Left lung (tissue), 10 donors: ENCODE results near the gene CFAP251. TPM values are rescaled to one million over a fixed set of nuclear protein-coding genes. Genes with fewer than 3 reads are reported as not detected.

Experiments
- ATAC-seq: fragments of 200-7000 bp; cut with Tn5 transposase; one replicate; pipeline ENCODE4 v1.9.1; 2020; ENCODE audit warnings: moderate library complexity
- DNase-seq, 4 donors: peaks; one replicate each; pipeline ENCODE4 v3.0.0-alpha.2; 2013 to 2020
- H3K27ac ChIP-seq, 2 donors: fragments of 200-600 bp; sonication (generic) in 1 of 2; one replicate each; pipeline versions ENCODE4 v1.5.0 to v1.8.0; 2020 to 2021
- H3K27me3 ChIP-seq, 2 donors: fragments of 200-600 bp; sonication (generic) in 1 of 2; one replicate each; pipeline versions ENCODE4 v1.5.0 to v1.8.0; 2020 to 2021
- H3K36me3 ChIP-seq, 2 donors: fragments of 200-600 bp; sonication (generic) in 1 of 2; one replicate each; pipeline versions ENCODE4 v1.5.0 to v1.8.0; 2020 to 2021
- H3K4me1 ChIP-seq, 2 donors: fragments of 200-600 bp; one replicate each; pipeline ENCODE4 v1.8.0; 2021
- H3K4me3 ChIP-seq, 2 donors: fragments of 200-600 bp; sonication (generic) in 1 of 2; one replicate each; pipeline versions ENCODE4 v1.5.0 to v1.8.0; 2020 to 2021; ENCODE audit warnings: mild to moderate bottlenecking in 1 of 2
- H3K9me3 ChIP-seq, 2 donors: fragments of 200-600 bp; sonication (generic) in 1 of 2; one replicate each; pipeline versions ENCODE4 v1.5.0 to v1.8.0; 2020 to 2021
- CTCF ChIP-seq, 2 donors: fragments of 200-600 bp; sonication (generic) in 1 of 2; IDR thresholded peaks; one replicate each; pipeline versions ENCODE4 v1.5.0 to v1.8.0; 2021; ENCODE audit warnings: antibody characterized with exemption in 2 of 2
- intact Hi-C, 2 donors: fragments of 100-400 bp; cut with DNase I; formaldehyde crosslinking; loops; one replicate each; pipeline versions ENCODE4 v1.11.2 to v1.14.2; 2022
- polyA plus RNA-seq, 6 donors: library from polyadenylated mRNA; unstranded; fragments of 120-200 nt; gene quantifications; one replicate each; pipeline ENCODE4 v1.2.1, GENCODE V29; 2013; ENCODE audit not compliant: insufficient read length in 6 of 6
- total RNA-seq, 2 donors: library from RNA; stranded (reverse); fragmentation: NEBNext Ultra II Directional; extraction: Animal tissue kit (Norgen Biotek cat#: 25700); gene quantifications; one replicate each; pipeline ENCODE4 v1.2.1, GENCODE V29; 2021
- donor health status: DM: no; HTN: yes; CAD: no.
- donor health status: DM: no; HTN: no; CAD: no.

The CFAP251 gene
- total and polyA plus RNA-seq, 8 donors = 3.9 to 13.3 (median 9.4) TPM

- H3K27ac ChIP-seq = no peak overlapping the region
- no peaks in the 10 kb centered on the region for H3K9me3 ChIP-seq
- intact Hi-C loops = no loop called here
- peaks cover 0 to 8% of the 10 kb centered on the region in 2 donors for H3K27me3 ChIP-seq
- ATAC-seq = no peak
- DNase-seq = no peak
- peaks cover 0 to under 1% of the 10 kb centered on the region in 2 donors for H3K4me1 ChIP-seq
- TF ChIP-seq CTCF (IDR thresholded peaks at IDR 0.05) = no peak
- H3K36me3 ChIP-seq = no peaks in the 10 kb centered on the region
- no peak overlapping the region for H3K4me3 ChIP-seq
Observed at GRCh38 chr12:122009741-122010140, 91.3 kb downstream of the CFAP251 start.

- Histone ChIP-seq H3K27me3 (no peaks in the 10 kb centered on the region), H3K4me3 (no peak overlapping the region), H3K9me3 (no peaks in the 10 kb centered on the region), H3K36me3 (no peaks in the 10 kb centered on the region), H3K4me1 (no peaks in the 10 kb centered on the region), H3K27ac (no peak overlapping the region)
- TF ChIP-seq CTCF (IDR thresholded peaks at IDR 0.05) = no peak
- no peak for ATAC-seq
- intact Hi-C loops = no loop called here
- DNase-seq = no peak
Observed at GRCh38 chr12:122012184-122012583, 93.8 kb downstream of the CFAP251 start.

- DNase-seq (no peak), ATAC-seq (no peak)
- Histone ChIP-seq H3K36me3 (no peaks in the 10 kb centered on the region), H3K27me3 (no peaks in the 10 kb centered on the region), H3K9me3 (peaks cover 0 to under 1% of the 10 kb centered on the region in 2 donors), H3K4me1 (no peaks in the 10 kb centered on the region), H3K27ac (no peak overlapping the region), H3K4me3 (no peak overlapping the region)
- intact Hi-C loops = no loop called here
- no peak for TF ChIP-seq CTCF (IDR thresholded peaks at IDR 0.05)
Observed at GRCh38 chr12:122013136-122013535, 94.7 kb downstream of the CFAP251 start.

GRCh38 chr12:122013791-122014590, 95.6 kb downstream of the CFAP251 start:
- Histone ChIP-seq H3K4me1 (no peaks in the 10 kb centered on the region), H3K4me3 (no peak overlapping the region), H3K9me3 (peaks cover 0 to 7% of the 10 kb centered on the region in 2 donors), H3K27me3 (no peaks in the 10 kb centered on the region), H3K36me3 (no peaks in the 10 kb centered on the region), H3K27ac (no peak overlapping the region)
- intact Hi-C loops = no loop called here
- DNase-seq (no peak), ATAC-seq (no peak)
- TF ChIP-seq CTCF (IDR thresholded peaks at IDR 0.05) = no peak

- H3K4me3 ChIP-seq = no peak overlapping the region
- no peaks in the 10 kb centered on the region for H3K36me3 ChIP-seq
- intact Hi-C loops = no loop called here
- H3K4me1 ChIP-seq = no peaks in the 10 kb centered on the region
- H3K9me3 ChIP-seq = peaks cover 0 to 7% of the 10 kb centered on the region in 2 donors
- ATAC-seq (no peak), DNase-seq (no peak)
- no peak overlapping the region for H3K27ac ChIP-seq
- TF ChIP-seq CTCF (IDR thresholded peaks at IDR 0.05) = no peak
- H3K27me3 ChIP-seq = no peaks in the 10 kb centered on the region
Observed at GRCh38 chr12:122014781-122015180, 96.4 kb downstream of the CFAP251 start.
